Cardiac fibroblast (primary cell): ENCODE measurements around the gene ITGB1BP1.

ENCODE experiments used
- DNase-seq, 2 donors: peaks; one replicate each; pipeline versions ENCODE4 v3.0.0 to v3.0.0-alpha.2; 2010; ENCODE audit warnings: low read depth in 2 of 2
- H3K4me3 ChIP-seq, 2 donors: replicated peaks in 1 of 2; 1 replicate in 1 of 2; 2 replicates in 1 of 2; pipeline ENCODE4 v1.5.1; 2011; ENCODE audit warnings: low read depth in 2 of 2, low read length in 2 of 2, mild to moderate bottlenecking in 2 of 2, moderate library complexity in 1 of 2
- CTCF ChIP-seq: IDR thresholded peaks from one replicate; pipeline ENCODE4 v1.5.1; 2011; ENCODE audit warnings: low read depth, mild to moderate bottlenecking, low read length, inconsistent platforms

The ITGB1BP1 gene

DNA sequence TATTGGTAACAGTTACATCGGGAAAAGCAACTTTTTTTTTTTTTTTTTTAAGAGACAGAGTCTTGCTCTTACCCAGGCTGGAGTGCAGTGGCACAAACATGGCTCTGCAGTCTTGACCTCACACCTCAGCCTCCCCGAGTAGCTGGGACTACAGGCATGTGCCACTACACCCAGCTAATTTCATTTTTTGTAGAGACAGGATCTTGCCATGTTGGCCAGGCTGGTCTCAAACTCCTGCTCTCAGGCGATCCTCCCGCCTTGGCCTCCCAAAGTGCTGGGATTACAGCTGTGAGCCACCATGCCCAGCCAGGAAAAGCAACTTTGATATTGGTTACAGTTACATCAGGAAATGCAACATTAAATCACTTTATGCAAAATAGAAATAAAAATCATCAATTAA, 4.6 kb downstream of the ITGB1BP1 start:
- no peak for TF ChIP-seq CTCF
- DNase-seq = no peak

GRCh38 chr2:9417725-9418124, 5.6 kb downstream of the ITGB1BP1 start:
- TF ChIP-seq CTCF = no peak
- H3K4me3 ChIP-seq = no peak overlapping the region
- no peak for DNase-seq

More for the DNA sequence above, 4.6 kb downstream of the ITGB1BP1 start:
- no peak overlapping the region for H3K4me3 ChIP-seq

DNA sequence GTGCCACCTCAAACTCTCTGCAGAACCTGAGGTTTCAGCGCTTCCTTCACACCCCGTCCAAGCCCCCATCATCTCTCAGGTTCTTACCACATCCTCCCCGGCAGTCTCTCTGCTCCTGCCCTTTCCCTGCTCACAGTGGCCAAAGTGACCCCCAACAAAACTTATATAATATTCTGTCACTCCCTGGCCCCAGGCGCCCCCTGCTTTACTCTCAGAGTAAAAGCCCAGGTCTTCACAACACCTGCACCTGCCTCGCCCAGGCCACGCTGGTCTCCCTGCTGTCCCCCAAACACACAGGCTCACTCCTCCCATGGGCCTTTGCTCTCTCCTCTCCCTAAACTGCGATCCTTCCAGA, 6.4 kb downstream of the ITGB1BP1 start:
- no peak for TF ChIP-seq CTCF
- no peak overlapping the region for H3K4me3 ChIP-seq
- DNase-seq = no peak

DNA sequence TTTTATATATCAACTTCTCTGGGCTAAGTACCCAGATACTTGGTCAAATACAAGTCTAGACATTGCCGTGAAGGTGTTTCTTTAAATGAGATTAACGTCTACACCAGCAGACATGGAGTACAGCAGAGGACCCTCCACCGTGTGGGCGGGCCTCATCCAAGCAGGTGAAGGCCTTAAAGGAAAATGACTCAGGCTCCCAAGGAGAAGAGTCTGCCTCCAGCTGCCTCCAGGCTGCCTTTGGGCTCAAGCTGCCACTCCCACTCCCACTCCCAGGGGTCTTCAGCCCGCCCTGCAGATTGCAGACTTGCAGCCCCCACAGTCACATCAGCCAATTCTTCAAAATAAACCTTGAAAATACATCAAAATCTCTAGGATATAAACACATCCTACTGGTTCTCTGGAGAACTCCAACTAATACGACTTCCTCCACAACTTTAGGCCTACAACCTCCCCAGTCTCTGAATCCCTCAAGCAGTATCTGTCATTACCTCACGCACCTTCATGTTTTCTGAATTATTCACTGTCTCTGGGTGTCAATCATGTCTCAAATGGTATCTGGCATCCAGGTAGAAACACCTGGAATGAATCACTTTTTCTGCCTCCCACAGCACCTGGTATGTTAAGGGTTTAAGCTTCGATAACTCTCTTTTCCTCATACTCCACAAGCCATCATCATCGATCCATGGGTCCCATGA, 6.9 kb downstream of the ITGB1BP1 start:
- no peak for DNase-seq
- TF ChIP-seq CTCF = no peak

GRCh38 chr2:9415516-9416169, 7.7 kb downstream of the ITGB1BP1 start:
- no peak overlapping the region for H3K4me3 ChIP-seq
- no peak for DNase-seq
- no peak for TF ChIP-seq CTCF

More for the DNA sequence above, 6.9 kb downstream of the ITGB1BP1 start:
- H3K4me3 ChIP-seq = no peak overlapping the region

- no peak for DNase-seq
- H3K4me3 ChIP-seq = no peak overlapping the region
- TF ChIP-seq CTCF = no peak
Observed at GRCh38 chr2:9412781-9413180, 10.5 kb downstream of the ITGB1BP1 start.
